HG03469 (cell line): Measurements from ENCODE around the gene FBXW2.

Source experiments
- ATAC-seq: cut with Tn5 transposase; IDR thresholded peaks from one replicate; pipeline ENCODE4 v1.9.1; 2021; ENCODE audit warnings: mild to moderate bottlenecking, moderate library complexity, moderate number of reproducible peaks; ENCODE audit not compliant: unreplicated experiment

The FBXW2 gene

GRCh38 chr9:120716483-120716882 is 76.7 kb downstream of the FBXW2 start:
- no peak for ATAC-seq

DNA sequence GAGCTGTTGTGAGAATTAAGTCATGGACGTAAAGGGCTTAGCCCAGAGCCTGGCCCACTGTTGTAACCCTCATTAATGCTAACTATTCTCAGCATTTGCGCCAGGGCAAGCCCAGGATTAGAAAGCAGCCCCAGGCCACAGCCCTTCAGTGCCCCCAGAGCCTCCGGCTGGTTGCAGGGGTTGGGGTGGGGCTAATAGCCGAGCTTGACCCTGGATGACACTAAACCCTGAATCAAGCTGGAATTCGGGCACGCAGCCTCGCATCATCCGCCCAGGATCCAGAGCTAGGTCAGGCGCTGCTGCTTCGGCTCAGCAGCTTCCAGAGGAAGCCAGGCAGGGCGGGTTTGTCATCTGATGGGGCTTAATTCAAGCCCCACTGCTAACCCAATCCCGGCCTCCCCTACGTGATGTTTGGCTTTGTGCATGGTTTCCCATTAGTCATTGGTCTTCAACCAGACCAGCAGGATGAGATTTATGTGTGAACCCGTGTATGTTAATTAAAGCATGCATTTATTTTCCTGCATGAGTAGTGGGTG is 77.8 kb downstream of the FBXW2 start:
- no peak for ATAC-seq

- ATAC-seq, result no peak
Observed at GRCh38 chr9:120714846-120715388, 78.3 kb downstream of the FBXW2 start.

GRCh38 chr9:120714088-120714845 is 78.9 kb downstream of the FBXW2 start, which contains the start of gene MEGF9:
TSS of gene MEGF9 (minus strand) at chr9:120714470. CDS start at chr9:120714358, 112 bp downstream.
- peak; percentile 86 for ATAC-seq

- no peak for ATAC-seq
Observed at GRCh38 chr9:120713257-120714087, 79.7 kb downstream of the FBXW2 start.

DNA sequence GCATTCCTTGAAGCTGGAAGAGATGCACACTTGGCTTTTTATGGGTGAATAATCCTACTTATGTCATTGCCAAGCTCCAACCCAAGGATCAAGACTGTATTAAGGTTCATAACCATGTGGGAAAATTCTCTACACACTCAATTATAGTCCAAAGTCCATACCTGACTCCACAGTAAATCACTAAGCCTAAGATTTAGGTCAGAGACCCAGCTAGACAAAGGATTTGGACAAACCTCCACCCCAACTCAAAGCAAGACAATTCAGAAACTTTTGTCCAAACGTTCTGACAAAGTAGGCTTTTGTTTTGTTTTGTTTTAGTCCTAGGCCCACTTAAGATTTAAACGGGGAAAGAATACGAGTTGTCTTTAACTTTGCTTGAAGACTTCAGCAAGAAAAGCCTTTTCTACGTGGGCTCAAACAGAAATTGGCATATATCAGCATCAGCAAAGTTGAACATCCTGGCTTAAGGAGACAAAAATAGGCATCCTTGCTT is 80.6 kb downstream of the FBXW2 start:
- ATAC-seq, result no peak

DNA sequence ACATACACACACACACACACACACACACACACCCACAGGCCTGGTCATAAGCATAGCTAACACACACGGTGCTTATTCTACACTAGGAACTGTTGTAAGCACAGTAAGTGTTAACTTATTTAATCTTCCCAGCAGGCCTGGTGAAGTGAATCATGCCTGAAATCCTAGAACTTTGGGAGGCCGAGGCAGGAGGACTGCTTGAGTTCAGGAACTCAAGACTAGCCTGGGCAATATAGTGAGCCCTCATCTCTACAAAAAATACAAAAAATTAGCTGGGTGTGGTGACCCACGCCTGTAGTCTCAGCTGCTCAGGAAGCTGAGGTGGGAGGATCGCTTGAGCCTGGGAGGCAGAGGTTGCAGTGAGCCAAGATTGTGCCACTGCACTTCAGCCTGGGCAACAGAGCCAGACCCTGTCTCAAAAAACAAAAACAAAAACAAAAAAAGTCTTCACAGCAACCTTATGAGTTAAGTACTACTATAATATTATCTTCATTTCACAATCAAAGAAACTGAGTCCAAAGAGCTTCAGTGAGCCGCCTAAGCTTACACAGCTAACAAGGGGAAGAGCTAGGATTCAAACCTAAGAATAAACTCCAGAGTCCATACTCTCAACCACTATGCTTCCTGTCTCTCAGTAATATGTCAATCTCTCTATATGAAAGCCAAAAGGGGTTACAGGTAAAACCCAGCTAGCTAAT is 81.2 kb downstream of the FBXW2 start:
- ATAC-seq, result no peak

DNA sequence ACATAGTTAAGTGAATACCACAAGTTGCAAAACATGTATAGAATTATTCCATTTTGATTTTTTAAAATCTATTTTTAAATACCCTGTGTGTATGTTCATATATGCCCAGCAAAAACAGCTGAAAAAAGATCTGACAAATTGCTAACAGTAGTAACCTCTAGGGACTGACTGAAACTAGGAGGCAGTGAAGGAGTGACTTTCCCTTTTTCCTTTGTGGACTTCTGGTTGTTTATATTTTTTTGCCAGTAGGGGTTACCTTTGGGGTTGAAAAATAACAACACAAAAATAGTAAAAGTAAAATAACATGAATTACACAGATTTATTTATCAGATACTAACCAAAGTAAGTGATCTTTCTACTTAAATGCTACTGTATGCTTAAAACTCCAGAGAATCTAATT is 81.9 kb downstream of the FBXW2 start:
- ATAC-seq, result no peak

- no peak for ATAC-seq
Observed at GRCh38 chr9:120710110-120710981, 82.9 kb downstream of the FBXW2 start.

DNA sequence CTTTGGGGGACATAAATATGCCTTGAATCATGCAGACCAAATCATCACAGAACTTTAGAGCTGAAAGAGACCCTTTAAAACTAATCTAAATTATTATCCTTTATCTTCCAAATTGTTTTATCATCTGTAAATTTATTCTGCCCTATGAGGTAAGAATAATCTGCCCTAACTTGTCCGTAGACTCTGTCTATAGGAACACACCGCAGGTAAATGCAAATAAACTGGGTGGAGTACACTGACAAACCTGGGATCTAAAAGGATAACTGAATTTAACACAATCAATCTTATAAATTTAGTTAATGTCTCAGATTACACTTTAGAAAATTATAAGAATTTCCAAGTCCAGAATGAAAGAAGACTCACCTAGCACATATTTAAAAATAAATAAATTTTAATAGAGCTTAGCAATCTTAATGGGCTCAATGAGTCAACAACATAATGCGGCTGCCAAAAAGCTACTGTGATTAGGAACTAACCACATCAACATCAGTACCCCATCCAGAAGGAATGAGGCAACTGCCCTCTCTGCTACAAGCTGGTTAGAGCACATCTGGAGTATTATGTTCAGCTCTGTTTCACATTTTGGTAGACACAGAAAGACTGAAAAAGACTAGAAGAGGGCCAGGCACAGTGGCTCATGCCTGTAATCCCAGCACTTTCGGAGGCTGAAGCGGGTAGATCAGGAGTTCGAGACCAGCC is 84.5 kb downstream of the FBXW2 start:
- no peak for ATAC-seq

GRCh38 chr9:120707170-120707569 is 86.0 kb downstream of the FBXW2 start:
- no peak for ATAC-seq
